GM12872 (cell line): ENCODE data around the gene RAB33B.

Experiments used
- CTCF ChIP-seq: IDR thresholded peaks from 3 replicates; pipeline ENCODE4 v1.5.1; 2011; ENCODE audit warnings: low read depth, mild to moderate bottlenecking, low read length, moderate library complexity; ENCODE audit not compliant: insufficient read depth

RAB33B gene

GRCh38 chr4:139455126-139455538 is 1.2 kb downstream of the RAB33B start:
- TF ChIP-seq CTCF = no peak

GRCh38 chr4:139457318-139457717 is 3.4 kb downstream of the RAB33B start:
- TF ChIP-seq CTCF = no peak

- TF ChIP-seq CTCF = no peak
These were observed 4.6 kb downstream of the RAB33B start for GRCh38 chr4:139458543-139458942.

- TF ChIP-seq CTCF = no peak
These were observed 5.1 kb downstream of the RAB33B start for GRCh38 chr4:139458999-139459398.

- no peak for TF ChIP-seq CTCF
These were observed 6.6 kb downstream of the RAB33B start for GRCh38 chr4:139460565-139460964.

GRCh38 chr4:139461022-139461628 is 7.2 kb downstream of the RAB33B start:
- TF ChIP-seq CTCF = no peak

- no peak for TF ChIP-seq CTCF
These were observed 12.0 kb downstream of the RAB33B start for GRCh38 chr4:139465922-139466321.
